ENCODE measurements around the gene CBX4. TPM values are rescaled to one million over a fixed set of nuclear protein-coding genes. Genes with fewer than 3 reads are reported as not detected.

CBX4 gene
- total RNA-seq, 4 donors from 2014 or later: 5.5 to 16.6 (median 10.6) TPM

DNA sequence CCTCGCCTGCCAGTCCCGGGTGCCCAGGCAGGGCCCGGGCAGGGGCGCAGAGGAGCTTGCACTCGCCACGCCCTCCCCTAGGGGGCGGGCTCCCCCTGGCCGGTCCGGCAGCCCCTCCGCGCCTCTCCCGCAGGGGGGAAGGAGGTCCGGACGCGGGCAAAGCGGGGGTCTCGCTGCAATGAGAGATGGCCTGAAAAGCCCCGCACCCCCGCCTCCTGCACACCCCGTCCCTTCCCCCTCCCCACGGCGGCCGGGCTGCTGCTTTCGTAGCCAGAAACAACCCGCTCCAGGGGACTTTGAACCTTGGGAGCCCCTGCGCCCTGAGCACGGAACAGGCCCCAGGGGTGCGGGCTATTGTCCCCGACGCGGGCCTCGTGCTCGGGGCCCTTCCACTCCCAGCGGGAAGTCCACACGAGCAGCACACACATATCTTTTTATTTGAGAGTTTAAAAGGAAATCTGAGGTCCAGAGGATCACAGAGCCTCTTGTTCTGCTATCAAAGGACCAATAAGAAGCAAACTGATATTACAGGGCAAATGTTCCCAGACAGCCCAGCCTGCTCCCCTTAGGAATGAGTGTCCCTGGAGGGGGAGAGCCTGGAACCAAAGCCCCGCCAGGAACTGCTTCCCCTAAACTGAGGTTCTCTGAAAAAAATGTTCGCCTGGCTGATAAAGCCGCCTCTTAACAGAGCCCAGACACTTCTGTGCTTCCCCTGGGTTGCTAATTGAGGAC, 5.8 kb upstream of the CBX4 start:
- DNase-seq (ENCODE audit: low spot score) (no peak), ATAC-seq (ENCODE audit: low FRiP score) (peak; percentile 54)
- TF ChIP-seq, protein P1, sequence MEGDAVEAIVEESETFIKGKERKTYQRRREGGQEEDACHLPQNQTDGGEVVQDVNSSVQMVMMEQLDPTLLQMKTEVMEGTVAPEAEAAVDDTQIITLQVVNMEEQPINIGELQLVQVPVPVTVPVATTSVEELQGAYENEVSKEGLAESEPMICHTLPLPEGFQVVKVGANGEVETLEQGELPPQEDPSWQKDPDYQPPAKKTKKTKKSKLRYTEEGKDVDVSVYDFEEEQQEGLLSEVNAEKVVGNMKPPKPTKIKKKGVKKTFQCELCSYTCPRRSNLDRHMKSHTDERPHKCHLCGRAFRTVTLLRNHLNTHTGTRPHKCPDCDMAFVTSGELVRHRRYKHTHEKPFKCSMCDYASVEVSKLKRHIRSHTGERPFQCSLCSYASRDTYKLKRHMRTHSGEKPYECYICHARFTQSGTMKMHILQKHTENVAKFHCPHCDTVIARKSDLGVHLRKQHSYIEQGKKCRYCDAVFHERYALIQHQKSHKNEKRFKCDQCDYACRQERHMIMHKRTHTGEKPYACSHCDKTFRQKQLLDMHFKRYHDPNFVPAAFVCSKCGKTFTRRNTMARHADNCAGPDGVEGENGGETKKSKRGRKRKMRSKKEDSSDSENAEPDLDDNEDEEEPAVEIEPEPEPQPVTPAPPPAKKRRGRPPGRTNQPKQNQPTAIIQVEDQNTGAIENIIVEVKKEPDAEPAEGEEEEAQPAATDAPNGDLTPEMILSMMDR (IDR thresholded peaks at IDR 0.05): no peak

DNA sequence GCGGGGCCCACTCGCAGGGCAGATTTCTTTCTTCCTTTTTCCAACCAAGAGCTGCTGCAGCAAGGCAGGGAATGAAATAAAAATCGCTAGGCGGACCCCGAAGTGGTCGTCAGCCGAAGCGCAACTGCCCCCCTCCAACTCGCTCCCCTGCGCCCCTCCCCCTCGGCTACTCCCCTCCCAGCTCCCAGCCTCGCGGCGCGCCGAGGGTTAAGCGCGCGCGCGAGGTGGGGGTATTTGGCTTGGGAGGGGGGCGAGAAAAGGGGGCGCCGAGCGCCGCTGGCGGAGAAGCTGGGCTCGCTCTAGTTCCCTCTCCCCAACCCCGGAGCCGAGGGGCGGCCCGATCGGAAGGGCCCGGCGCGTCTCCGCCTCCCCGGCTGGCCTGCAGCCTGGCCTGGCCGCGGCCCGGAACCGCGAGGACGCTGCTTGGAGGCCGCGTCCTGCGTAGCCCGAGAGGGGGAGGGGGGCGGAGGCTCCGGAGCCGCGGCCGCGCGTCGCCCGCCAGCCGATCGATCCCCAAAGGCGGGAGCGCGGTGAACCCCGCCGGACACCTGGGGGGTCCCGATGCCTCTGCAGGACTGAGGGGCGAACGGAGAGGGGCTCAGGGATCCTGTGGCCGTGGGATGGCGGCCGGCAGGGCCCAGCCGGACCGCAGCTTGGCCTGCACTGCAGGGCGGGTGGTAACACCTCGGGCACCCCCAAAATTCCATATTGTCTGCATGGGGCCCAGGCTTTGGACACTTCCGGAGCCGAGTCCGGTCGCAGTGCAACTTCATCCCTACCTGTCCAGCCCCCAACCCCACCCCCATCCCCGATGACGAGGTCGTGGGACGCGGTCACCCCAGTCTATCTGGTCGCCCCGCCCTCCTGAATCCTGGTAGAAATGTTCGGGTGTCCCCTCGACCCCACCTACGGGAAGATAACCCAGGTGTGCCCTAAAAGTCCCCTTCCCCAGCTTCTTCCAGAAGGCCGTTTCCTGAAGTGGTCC, 4.9 kb upstream of the CBX4 start:
- ATAC-seq (ENCODE audit: low FRiP score) (peak; percentile 25), DNase-seq (ENCODE audit: low spot score) (no peak)
- TF ChIP-seq, protein P1 (IDR thresholded peaks at IDR 0.05): no peak

DNA sequence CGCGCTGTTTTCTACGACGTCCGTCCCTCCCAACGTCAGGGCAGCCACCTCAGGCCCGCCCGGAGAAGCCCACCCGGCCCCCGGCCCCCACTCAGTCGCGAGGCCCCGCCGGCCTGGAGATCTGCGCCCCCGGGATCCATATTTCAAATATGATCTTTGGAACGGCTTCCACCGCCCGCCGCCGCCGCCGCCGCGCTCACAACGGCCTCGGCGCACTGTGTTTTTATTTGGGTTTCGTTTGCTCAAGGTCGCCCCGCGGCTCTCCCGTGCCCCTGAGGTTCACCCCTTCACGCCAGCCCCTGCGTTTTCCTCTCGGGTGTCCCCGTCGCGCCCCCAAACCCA, 4.2 kb upstream of the CBX4 start:
- ATAC-seq (ENCODE audit: low FRiP score) (no peak), DNase-seq (ENCODE audit: low spot score) (no peak)
- TF ChIP-seq, protein P1 (IDR thresholded peaks at IDR 0.05): no peak

DNA sequence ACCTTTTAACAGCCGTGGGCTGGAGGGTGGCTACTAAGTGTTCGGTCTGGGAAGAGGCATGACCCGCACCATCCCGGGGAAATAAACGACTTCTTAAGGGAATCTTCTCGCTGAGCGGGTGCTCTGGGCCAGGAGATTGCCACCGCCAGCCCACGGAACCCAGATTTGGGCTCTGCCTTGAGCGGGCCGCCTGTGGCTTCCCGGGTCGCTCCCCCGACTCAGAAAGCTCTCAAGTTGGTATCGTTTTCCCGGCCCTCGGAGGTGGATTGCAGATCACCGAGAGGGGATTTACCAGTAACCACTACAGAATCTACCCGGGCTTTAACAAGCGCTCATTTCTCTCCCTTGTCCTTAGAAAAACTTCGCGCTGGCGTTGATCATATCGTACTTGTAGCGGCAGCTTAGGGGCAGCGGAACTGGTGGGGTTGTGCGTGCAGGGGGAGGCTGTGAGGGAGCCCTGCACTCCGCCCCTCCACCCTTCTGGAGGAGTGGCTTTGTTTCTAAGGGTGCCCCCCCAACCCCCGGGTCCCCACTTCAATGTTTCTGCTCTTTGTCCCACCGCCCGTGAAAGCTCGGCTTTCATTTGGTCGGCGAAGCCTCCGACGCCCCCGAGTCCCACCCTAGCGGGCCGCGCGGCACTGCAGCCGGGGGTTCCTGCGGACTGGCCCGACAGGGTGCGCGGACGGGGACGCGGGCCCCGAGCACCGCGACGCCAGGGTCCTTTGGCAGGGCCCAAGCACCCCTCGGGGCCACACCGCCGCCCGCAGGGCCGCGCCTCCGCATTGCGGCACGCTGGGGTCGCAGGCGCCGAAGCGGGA, 3.6 kb upstream of the CBX4 start:
- TF ChIP-seq, protein P1 (IDR thresholded peaks at IDR 0.05): no peak
- ATAC-seq (ENCODE audit: low FRiP score) (no peak), DNase-seq (ENCODE audit: low spot score) (no peak)

GRCh38 chr17:79842136-79842655, 3.0 kb upstream of the CBX4 start:
- ATAC-seq (ENCODE audit: low FRiP score) (no peak), DNase-seq (ENCODE audit: low spot score) (no peak)
- TF ChIP-seq, protein P1 (IDR thresholded peaks at IDR 0.05): no peak

DNA sequence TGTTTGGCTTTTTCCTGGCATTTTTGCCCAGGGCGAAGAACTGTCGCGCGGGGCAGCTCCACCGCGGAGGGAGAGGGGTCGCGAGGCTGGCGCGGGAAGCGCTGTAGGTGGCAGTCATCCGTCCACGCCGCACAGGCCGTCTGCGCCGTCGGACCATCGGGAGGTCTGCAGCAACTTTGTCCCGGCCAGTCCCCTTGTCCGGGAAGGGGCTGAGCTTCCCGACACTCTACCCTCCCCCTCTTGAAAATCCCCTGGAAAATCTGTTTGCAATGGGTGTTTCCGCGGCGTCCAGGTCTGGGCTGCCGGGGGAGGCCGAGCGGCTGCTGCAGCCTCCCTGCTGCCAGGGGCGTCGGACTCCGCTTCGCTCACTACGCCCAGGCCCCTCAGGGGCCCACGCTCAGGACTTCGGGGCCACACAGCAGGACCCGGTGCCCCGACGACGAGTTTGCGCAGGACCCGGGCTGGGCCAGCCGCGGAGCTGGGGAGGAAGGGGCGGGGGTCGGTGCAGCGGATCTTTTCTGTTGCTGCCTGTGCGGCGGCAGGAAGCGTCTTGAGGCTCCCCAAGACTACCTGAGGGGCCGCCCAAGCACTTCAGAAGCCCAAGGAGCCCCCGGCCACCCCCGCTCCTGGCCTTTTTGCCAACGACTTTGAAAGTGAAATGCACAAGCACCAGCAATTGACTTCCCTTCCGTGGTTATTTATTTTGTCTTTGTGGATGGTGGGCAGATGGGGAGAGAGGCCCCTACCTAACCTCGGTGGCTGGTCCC, 2.3 kb upstream of the CBX4 start:
- ATAC-seq (ENCODE audit: low FRiP score) (no peak), DNase-seq (ENCODE audit: low spot score) (no peak)
- TF ChIP-seq, protein P1 (IDR thresholded peaks at IDR 0.05): no peak
